HepG2 (cell line): ENCODE measurements around the gene NME4. TPM values are rescaled to one million over a fixed set of nuclear protein-coding genes. Genes with fewer than 3 reads are reported as not detected.

ENCODE experiments used
- AKNA ChIP-seq: sonication (generic); formaldehyde crosslinking; IDR thresholded peaks from 2 replicates; pipeline ENCODE4 v1.4.0; 2020; ENCODE audit warnings: missing genetic modification reagents, borderline replicate concordance
- ARID4A ChIP-seq: sonication (generic); formaldehyde crosslinking; IDR thresholded peaks from 2 replicates; pipeline ENCODE4 v1.5.0; 2020; ENCODE audit warnings: mild to moderate bottlenecking, missing genetic modification reagents, borderline replicate concordance
- CAMTA2 ChIP-seq: sonication (generic); formaldehyde crosslinking; IDR thresholded peaks from 2 replicates; pipeline ENCODE4 v1.4.0; 2020; ENCODE audit warnings: mild to moderate bottlenecking, missing genetic modification reagents, borderline replicate concordance
- CENPBD1 ChIP-seq: sonication (generic); formaldehyde crosslinking; IDR thresholded peaks from 2 replicates; pipeline ENCODE4 v1.8.0; 2022; ENCODE audit warnings: missing genetic modification reagents, low read depth, mild to moderate bottlenecking, borderline replicate concordance
- DBP ChIP-seq: sonication (generic); formaldehyde crosslinking; IDR thresholded peaks from 2 replicates; pipeline ENCODE4 v1.4.0; 2020; ENCODE audit warnings: missing genetic modification reagents; ENCODE audit errors: not compliant biosample characterization
- IKZF4 ChIP-seq: sonication (generic); formaldehyde crosslinking; IDR thresholded peaks from 2 replicates; pipeline ENCODE4 v1.5.1; 2020; ENCODE audit warnings: borderline replicate concordance, mild to moderate bottlenecking, low read depth, missing genetic modification reagents; ENCODE audit errors: not compliant biosample characterization
- JDP2 ChIP-seq: sonication (generic); formaldehyde crosslinking; IDR thresholded peaks from 2 replicates; pipeline ENCODE4 v1.8.1; 2022; ENCODE audit warnings: missing genetic modification reagents, borderline replicate concordance
- MAX ChIP-seq: IDR thresholded peaks from 2 replicates; pipeline ENCODE4 v1.6.1; 2012; ENCODE audit warnings: inconsistent platforms
- MYNN ChIP-seq: sonication (generic); formaldehyde crosslinking; IDR thresholded peaks from 2 replicates; pipeline ENCODE4 v1.4.0; 2020; ENCODE audit warnings: mild to moderate bottlenecking, low read depth, missing genetic modification reagents
- ZBTB49 ChIP-seq: sonication (generic); formaldehyde crosslinking; IDR thresholded peaks from 2 replicates; pipeline ENCODE4 v1.4.0; 2020; ENCODE audit warnings: missing genetic modification reagents, borderline replicate concordance
- ZNF547 ChIP-seq: sonication (generic); formaldehyde crosslinking; IDR thresholded peaks from 2 replicates; pipeline ENCODE4 v1.5.1; 2020; ENCODE audit warnings: mild to moderate bottlenecking, missing genetic modification reagents
- ZNF615 ChIP-seq: sonication (generic); formaldehyde crosslinking; IDR thresholded peaks from 2 replicates; pipeline ENCODE4 v1.5.0; 2020; ENCODE audit warnings: mild to moderate bottlenecking, missing genetic modification reagents, borderline replicate concordance
- ZNF639 ChIP-seq: conservative IDR thresholded peaks from 2 replicates; pipeline ENCODE4 v1.6.1; 2018; ENCODE audit warnings: missing genetic modification reagents
- ZNF644 ChIP-seq: IDR thresholded peaks from 2 replicates; pipeline ENCODE4 v1.6.1; 2016; ENCODE audit warnings: low read depth
- polyA plus RNA-seq, 8 experiments: library from polyadenylated mRNA; depleted of rRNA in 3 of 8; stranded (reverse) in 7 of 8; unstranded in 1 of 8; fragments of >200 nt; fragmentation: Illumina TruSeq in 4 of 8; extraction: Trizol in 4 of 8; gene quantifications; 2 replicates each; pipeline versions ENCODE4 v1.2.1 to v1.2.3, GENCODE V29; 2011 to 2016; ENCODE audit warnings: low read depth in 4 of 8, missing spikeins in 1 of 8, mixed read lengths in 1 of 8; ENCODE audit not compliant: insufficient read depth in 1 of 8
- total RNA-seq, 5 experiments: library from RNA; depleted of rRNA; stranded (reverse); fragments of >200 nt; fragmentation: Illumina TruSeq; extraction: Trizol; gene quantifications; 2 replicates each; pipeline ENCODE4 v1.2.3, GENCODE V29; 2016; ENCODE audit warnings: low read depth in 1 of 5

The NME4 gene
- total and polyA plus RNA-seq, 2 of the 13 experiments (the other 11 are each of a cell fraction or from before 2014, with no cell fraction given) = 121 to 263 TPM

GRCh38 chr16:426906-427249 is 29.9 kb downstream of the NME4 start (continued):
- TF ChIP-seq CENPBD1 (CRISPR knock-in tag) (no peak), ZNF547 (no peak), IKZF4 (CRISPR knock-in tag) (no peak), ZNF615 (CRISPR knock-in tag) (no peak), DBP (no peak), AKNA (CRISPR knock-in tag) (no peak), ZNF644 (CRISPR knock-in tag) (no peak), ZBTB49 (CRISPR knock-in tag) (no peak), MAX (no peak), MYNN (no peak), ZNF639 (CRISPR knock-in tag) (no peak), CAMTA2 (0 out of 2 replicates have a peak, but pooled peaks have one; percentile 1), JDP2 (CRISPR knock-in tag) (no peak), ARID4A (CRISPR knock-in tag) (peak; percentile 2; the same call in 1 of the 2 replicates)
